B cell (primary cell): ENCODE results near the gene LRRC3.

Source experiments
- CTCF ChIP-seq: fragments of 200-600 bp; IDR thresholded peaks from one replicate; pipeline ENCODE4 v1.8.0; 2022; ENCODE audit warnings: antibody characterized with exemption, mild to moderate bottlenecking
- EZH2 ChIP-seq: IDR thresholded peaks from 2 replicates; pipeline ENCODE4 v1.6.1; 2012; ENCODE audit warnings: borderline replicate concordance, low read depth, mild to moderate bottlenecking, moderate library complexity, low read length; ENCODE audit not compliant: insufficient read depth, poor library complexity, severe bottlenecking

GRCh38 chr21:44477712-44478111 lies 22.4 kb downstream of the LRRC3 start:
- no peak for TF ChIP-seq CTCF
- TF ChIP-seq EZH2, result no peak
